ENCODE data around the gene STIM1. TPM values are rescaled to one million over a fixed set of nuclear protein-coding genes. Genes with fewer than 3 reads are reported as not detected.

The STIM1 gene
- total RNA-seq, 1 donor from 2014 or later = 40.4 TPM

GRCh38 chr11:3934658-3935057 is 79.2 kb downstream of the STIM1 start:
- DNase-seq (ENCODE audit: low spot score) = no peak
- intact Hi-C loops (cut with DNase I) = no loop called here

DNA sequence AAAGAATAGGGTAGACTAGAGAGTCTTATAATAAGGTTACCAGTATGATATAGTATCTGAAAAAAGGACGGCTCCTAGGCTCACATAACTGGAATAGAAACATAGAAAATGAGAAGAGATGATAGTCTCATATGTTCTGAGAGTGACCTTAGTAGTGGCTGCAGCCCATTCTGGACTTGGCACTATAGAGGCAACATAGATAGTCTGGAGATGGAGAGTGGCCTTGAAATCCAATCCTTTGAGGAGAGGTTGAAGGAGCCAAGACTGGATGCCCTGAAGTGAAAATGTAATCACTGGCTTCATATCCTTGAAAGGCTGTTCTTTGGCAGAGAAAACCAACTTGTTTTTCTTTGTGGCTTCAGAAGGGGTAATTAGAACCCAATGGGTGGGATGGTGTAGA is 81.1 kb downstream of the STIM1 start:
- intact Hi-C loops (cut with DNase I) = no loop called here
- DNase-seq (ENCODE audit: low spot score) = no peak

- intact Hi-C loops (cut with DNase I) = no loop called here
Measured at GRCh38 chr11:3939211-3939610, 83.7 kb downstream of the STIM1 start.

DNA sequence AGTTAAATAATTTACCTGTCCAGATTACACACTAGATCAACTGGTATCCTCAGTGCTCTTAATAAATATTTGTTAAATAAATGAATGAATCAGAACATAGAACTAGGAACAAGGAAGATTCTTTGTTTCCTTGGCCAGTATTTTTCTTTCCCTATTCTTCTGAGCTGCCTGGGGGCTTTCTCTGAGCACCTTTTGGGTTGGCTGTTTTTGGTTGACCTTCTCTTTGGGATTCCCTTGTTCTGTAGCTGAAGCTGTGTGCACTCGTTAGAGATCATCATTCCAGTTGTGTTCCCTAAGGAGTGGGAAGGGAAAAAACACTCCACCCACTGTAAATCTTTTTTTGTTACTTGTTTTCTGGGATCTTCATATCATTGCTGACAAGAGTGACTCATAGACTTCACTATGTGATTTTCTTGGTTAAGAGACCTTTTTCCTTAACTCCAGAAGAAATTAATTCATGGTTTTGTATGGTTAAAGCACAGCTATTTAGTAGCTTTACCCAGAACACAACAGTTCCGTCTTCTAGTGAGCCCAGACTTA is 84.3 kb downstream of the STIM1 start:
- intact Hi-C loops (cut with DNase I) = no loop called here
- DNase-seq (ENCODE audit: low spot score) = no peak

More at GRCh38 chr11:3939211-3939610, 83.7 kb downstream of the STIM1 start:
- no peak for DNase-seq (ENCODE audit: low spot score)

DNA sequence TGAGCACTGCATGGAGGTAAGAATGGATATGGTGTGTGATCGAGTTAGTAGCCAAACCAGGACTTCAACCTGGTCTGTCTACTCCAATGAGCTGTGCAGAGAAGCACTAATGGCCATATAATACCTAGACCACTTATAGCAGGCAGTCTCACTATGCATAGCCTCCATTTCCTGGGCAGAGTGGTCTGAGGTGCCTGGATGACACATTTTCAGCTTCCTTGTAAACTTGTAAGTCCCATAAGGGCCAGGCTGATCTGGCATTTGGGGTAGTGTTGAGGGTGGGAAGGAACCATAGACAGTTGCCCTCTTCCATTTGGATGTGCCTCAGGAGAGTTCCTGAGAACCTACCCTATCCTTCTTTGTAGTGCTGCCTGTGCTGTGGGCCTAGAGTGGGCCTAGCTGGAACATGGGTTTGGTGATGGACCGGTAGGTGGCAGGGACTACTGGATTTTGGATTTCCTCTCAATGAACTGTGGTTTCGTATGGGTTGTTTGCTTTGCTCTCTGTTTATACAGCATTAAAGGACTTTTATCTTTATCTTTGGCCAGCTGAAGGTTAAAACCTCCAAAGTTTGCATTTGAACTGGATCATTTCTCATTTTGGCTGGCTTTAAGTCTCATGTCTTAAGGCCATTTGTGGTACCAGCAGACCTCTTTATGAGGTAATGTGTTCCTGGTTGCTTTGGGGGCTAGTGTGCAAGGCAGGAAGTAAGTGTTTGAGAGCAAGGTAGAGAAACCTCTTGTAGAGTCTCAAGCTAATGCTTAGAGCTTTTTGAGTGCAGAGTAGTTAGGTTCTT is 86.9 kb downstream of the STIM1 start:
- intact Hi-C loops (cut with DNase I) = no loop called here
- DNase-seq (ENCODE audit: low spot score) = no peak

GRCh38 chr11:3942956-3943497 is 87.6 kb downstream of the STIM1 start:
- no peak for DNase-seq (ENCODE audit: low spot score)
- intact Hi-C loops (cut with DNase I) = no loop called here

- intact Hi-C loops (cut with DNase I) = no loop called here
- no peak for DNase-seq (ENCODE audit: low spot score)
Measured at GRCh38 chr11:3944198-3944597, 88.7 kb downstream of the STIM1 start.

- intact Hi-C loops (cut with DNase I) = loop anchor here (5.0 kb wide), 2 partner anchors 89 to 96 kb away; partner anchors contain the start of gene STIM1
- no peak for DNase-seq (ENCODE audit: low spot score)
Measured at GRCh38 chr11:3946455-3947017, 91.1 kb downstream of the STIM1 start.

DNA sequence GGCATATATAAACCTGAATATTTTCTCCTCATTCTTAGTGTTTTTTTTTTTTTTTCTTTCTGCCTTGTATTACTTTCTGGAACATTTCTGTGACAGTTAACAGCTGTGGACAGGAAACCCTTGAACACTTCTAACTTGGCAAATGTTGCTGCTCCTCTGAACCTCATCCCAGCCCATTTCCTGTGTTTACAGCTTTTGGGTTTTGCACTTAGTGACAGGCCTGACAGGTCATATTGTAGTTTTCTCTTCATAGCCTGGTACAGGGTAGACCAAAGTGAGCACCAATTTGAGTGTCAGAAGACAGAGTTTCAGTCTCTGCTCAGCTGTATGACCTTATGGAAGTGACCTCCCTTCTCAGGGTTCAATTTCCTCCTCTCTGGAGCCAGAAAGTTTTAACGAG is 91.6 kb downstream of the STIM1 start:
- no peak for DNase-seq (ENCODE audit: low spot score)
- intact Hi-C loops (cut with DNase I) = loop anchor here (5.0 kb wide), 2 partner anchors 90 to 95 kb away; partner anchors contain the start of gene STIM1

- intact Hi-C loops (cut with DNase I) = loop anchor here (5.0 kb wide), 2 partner anchors 92 to 93 kb away; partner anchors contain the start of gene STIM1
- no peak for DNase-seq (ENCODE audit: low spot score)
Measured at GRCh38 chr11:3949125-3949524, 93.7 kb downstream of the STIM1 start.

GRCh38 chr11:3950996-3951660 is 95.7 kb downstream of the STIM1 start:
- intact Hi-C loops (cut with DNase I) = no loop called here
- DNase-seq (ENCODE audit: low spot score) = no peak

GRCh38 chr11:3952715-3953114 is 97.3 kb downstream of the STIM1 start:
- intact Hi-C loops (cut with DNase I) = no loop called here
- DNase-seq (ENCODE audit: low spot score) = no peak

DNA sequence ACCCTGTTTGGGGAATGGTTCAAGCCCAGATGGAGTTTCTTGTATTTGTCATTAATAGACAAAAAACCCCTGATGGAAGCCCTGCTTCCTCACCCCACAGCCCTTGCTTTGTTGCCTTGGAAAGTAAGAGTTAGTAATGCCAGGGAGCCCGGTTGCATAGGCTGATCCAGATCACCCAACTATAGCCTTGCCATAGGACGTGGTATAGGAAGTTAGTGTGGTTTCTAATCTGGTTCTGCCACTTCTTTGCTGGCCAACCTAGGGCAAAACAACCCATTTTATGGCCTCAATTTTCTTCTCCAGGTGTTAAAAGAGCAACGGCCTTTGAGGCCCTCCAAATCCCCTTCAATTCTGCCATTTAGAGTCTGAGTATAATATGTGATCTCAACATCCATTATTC is 97.9 kb downstream of the STIM1 start:
- DNase-seq (ENCODE audit: low spot score) = no peak
- intact Hi-C loops (cut with DNase I) = no loop called here

GRCh38 chr11:3954448-3955298 is 99.2 kb downstream of the STIM1 start:
- intact Hi-C loops (cut with DNase I) = loop anchor here (5.0 kb wide), 1 partner anchor 93 kb away; no protein-coding TSS in a partner anchor

DNA sequence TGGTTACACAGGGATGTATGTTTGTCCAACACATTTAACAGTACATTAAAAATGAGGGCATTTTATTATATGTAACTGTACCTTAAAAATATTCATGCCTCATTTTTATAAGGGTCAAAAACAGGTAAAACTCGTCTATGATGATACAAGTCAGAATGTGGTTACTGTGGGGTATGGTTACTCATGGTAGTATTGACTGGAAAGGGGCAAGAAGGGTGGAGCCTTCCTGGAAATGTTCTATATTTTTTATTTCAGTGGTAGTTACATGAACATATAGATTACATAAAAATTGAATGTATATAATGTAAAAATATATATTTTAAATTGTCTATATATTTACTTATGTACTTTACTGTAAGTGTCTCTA is 99.8 kb downstream of the STIM1 start:
- DNase-seq (ENCODE audit: low spot score) = no peak
- intact Hi-C loops (cut with DNase I) = loop anchor here (5.0 kb wide), 1 partner anchor 92 kb away; no protein-coding TSS in a partner anchor

More at GRCh38 chr11:3954448-3955298, 99.2 kb downstream of the STIM1 start:
- DNase-seq (ENCODE audit: low spot score) = no peak

DNA sequence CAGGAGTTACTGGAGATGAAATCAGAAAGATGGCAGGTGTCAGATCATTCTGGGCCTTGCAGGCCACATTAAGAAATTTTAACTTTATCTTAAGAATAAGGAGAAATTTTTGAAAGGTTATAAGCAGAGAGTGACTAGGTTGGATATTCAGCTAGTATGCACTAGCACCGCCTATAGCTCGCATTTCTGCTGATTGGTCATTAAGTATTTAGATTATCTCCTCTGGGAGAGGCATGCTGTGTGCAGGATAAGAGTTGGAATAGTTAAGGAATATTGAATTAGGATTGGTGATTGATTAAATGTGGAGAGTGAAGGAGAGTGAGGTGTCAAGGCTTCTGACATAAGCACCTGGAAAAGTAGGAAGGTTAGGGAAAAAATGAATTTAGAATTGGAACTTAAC is 100.6 kb downstream of the STIM1 start:
- intact Hi-C loops (cut with DNase I) = loop anchor here (5.0 kb wide), 1 partner anchor 91 kb away; no protein-coding TSS in a partner anchor

GRCh38 chr11:3956748-3957147 is 101.3 kb downstream of the STIM1 start:
- no peak for DNase-seq (ENCODE audit: low spot score)
- intact Hi-C loops (cut with DNase I) = loop anchor here (5.0 kb wide), 1 partner anchor 91 kb away; no protein-coding TSS in a partner anchor

More for the DNA sequence above, 100.6 kb downstream of the STIM1 start:
- DNase-seq (ENCODE audit: low spot score) = no peak

DNA sequence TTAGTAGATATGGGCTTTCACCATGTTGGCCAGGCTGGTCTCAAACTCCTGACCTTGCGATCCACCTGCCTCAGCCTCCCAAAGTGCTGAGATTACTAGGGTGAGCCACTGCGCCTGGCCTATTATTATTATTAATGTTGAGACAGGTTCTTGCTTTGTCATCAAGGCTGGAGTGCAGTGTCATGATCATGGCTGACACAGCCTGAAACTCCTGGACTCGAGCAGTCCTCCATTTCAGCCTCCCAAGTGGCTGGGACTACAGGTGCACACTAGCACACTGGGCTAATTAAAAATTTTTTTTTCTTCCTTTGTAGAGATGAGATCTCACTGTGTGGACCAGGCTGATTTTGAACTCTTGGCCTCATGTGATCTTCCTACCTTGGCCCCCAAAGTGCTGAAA is 102.0 kb downstream of the STIM1 start:
- DNase-seq (ENCODE audit: low spot score) = no peak
- intact Hi-C loops (cut with DNase I) = loop anchor here (5.0 kb wide), 1 partner anchor 90 kb away; no protein-coding TSS in a partner anchor

DNA sequence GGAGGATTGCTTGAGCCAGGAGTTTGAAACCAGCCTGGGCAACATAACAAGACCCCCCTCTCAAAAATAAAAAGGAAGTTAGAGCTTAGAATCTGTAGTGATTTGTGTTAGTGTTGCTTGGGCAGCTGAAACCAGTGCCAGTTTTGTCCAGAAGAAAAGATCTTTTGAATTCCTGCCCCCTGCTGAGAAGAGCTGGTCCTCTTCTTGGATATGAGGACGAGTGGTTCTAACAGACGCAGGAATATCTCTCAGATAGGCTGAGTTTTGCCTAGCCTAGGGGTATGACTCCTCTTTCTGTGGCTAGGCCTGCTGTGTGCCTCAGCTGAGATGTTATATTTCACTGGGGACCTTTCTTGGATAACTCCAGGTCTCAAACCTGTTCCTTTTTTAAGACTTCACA is 102.8 kb downstream of the STIM1 start:
- no peak for DNase-seq (ENCODE audit: low spot score)
- intact Hi-C loops (cut with DNase I) = loop anchor here (5.0 kb wide), 1 partner anchor 89 kb away; no protein-coding TSS in a partner anchor

Measured in cardiac septum (tissue), 1 donor.